ENCODE data around the gene SNF8.
A peak's percentile ranks its signal among the peaks of the same experiment; 100 is the strongest.

SNF8 gene

GRCh38 chr17:48910370-48910769, 34.3 kb downstream of the SNF8 start:
- H3K4me3 ChIP-seq (ENCODE audit: low read depth, low read length) = peak overlapping the region; percentile 78
- no peak for TF ChIP-seq CTCF (IDR thresholded peaks at IDR 0.05; ENCODE audit: low read depth, low read length)

- peak overlapping the region; percentile 78 for H3K4me3 ChIP-seq (ENCODE audit: low read depth, low read length)
- TF ChIP-seq CTCF (IDR thresholded peaks at IDR 0.05; ENCODE audit: low read depth, low read length) = no peak
Observed at GRCh38 chr17:48909783-48910182, 34.9 kb downstream of the SNF8 start.

GRCh38 chr17:48908853-48909394, 35.7 kb downstream of the SNF8 start:
- peak overlapping the region; percentile 78 for H3K4me3 ChIP-seq (ENCODE audit: low read depth, low read length)
- no peak for TF ChIP-seq CTCF (IDR thresholded peaks at IDR 0.05; ENCODE audit: low read depth, low read length)

- H3K4me3 ChIP-seq (ENCODE audit: low read depth, low read length) = peak within 1 kb of the TSS; percentile 78
- no peak for TF ChIP-seq CTCF (IDR thresholded peaks at IDR 0.05; ENCODE audit: low read depth, low read length)
Observed at GRCh38 chr17:48908047-48908843, 36.4 kb downstream of the SNF8 start, which contains the start of gene UBE2Z. UBE2Z (plus strand) TSS chr17:48908407; CDS start chr17:48908504, 97 bp downstream.

GRCh38 chr17:48907713-48908046, 37.0 kb downstream of the SNF8 start:
- H3K4me3 ChIP-seq (ENCODE audit: low read depth, low read length) = peak overlapping the region; percentile 78
- no peak for TF ChIP-seq CTCF (IDR thresholded peaks at IDR 0.05; ENCODE audit: low read depth, low read length)

- no peak overlapping the region for H3K4me3 ChIP-seq (ENCODE audit: low read depth, low read length)
- TF ChIP-seq CTCF (IDR thresholded peaks at IDR 0.05; ENCODE audit: low read depth, low read length) = no peak
Observed at GRCh38 chr17:48905987-48906515, 38.6 kb downstream of the SNF8 start.

- H3K4me3 ChIP-seq (ENCODE audit: low read depth, low read length) = no peak overlapping the region
- no peak for TF ChIP-seq CTCF (IDR thresholded peaks at IDR 0.05; ENCODE audit: low read depth, low read length)
Observed at GRCh38 chr17:48904428-48904827, 40.2 kb downstream of the SNF8 start.

All from WI38 (cell line).